Stimulated activated CD8-positive, alpha-beta memory T cell treated with anti-CD3 and anti-CD28 coated beads, Interleukin-4, amount 100 ng/mL, for 4 hours (primary cell): ENCODE measurements around the gene CRNKL1.

ENCODE experiments used
- DNase-seq, 2 donors: peaks; one replicate each; pipeline ENCODE4 v3.0.0-alpha.2; 2020; ENCODE audit warnings: low read depth in 2 of 2, low spot score in 1 of 2

CRNKL1 gene

DNA sequence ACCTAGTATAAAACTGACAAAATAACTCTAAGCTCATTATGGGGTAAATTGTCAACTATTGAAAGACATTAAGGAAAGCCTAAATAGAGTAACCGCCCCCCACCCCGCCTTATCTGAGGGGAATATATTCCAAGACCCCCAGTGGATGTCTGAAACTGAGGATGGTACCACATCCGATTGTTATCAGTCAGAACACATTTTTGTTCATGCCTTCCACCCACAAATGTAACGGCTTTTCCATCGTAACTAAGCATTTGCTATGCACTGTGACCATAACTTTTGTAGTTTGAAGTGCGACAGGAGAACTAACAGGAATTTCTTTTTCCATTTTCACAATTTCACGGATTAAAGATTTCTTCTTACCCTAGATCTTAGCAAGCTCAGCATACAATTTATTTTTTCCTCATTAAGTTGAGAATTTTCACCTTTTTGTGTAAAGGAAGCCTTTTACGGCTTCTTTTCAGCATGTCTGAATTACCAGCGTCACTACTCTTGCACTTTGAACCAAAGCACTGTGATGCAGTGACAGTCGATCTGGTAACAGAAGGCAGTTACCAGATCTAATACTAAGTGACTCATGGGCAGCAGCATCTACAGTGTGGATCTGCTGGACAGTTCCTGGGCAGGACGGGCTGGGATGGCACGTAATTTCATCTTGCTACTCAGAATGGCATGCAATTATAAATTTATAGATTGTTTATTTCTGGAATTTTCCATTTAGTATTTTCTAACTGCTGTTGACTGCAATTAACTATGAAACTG is 11.9 kb upstream of the CRNKL1 start:
- DNase-seq = no peak

DNA sequence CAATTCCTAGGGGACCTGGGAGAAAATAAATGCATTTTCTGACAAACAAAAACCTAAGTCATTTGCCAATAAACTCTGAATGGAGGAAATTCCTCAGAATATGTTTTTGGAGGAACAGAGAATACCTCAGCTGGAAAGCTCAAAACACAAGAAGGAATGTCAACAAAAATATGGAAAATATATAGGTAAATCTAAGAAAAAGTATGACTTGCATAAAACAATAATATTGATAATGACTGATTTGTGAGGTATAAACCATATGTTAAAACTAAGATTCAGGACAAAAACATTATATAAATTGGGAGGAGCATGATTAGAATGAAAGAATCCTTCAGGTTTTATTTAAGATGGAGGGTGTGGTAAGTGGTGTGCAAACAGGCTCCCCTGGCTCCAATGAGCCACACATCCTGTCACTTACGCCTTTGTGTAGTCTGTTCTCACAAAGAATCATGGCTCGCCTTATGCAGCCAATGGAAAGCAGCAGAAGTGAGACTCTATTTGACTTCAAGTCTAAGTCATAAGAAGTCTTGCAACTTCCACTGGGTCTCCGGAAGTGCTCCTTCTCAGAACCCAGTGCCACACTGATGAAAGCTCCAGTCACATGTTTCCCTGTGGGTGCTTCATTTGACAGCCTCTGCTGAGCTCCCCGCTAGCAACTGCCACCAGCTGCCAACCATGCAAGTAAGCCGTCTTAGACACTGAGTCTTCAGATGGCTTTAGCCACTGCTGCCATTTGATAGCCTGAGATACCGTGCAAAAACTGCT is 8.2 kb upstream of the CRNKL1 start:
- no peak for DNase-seq

DNA sequence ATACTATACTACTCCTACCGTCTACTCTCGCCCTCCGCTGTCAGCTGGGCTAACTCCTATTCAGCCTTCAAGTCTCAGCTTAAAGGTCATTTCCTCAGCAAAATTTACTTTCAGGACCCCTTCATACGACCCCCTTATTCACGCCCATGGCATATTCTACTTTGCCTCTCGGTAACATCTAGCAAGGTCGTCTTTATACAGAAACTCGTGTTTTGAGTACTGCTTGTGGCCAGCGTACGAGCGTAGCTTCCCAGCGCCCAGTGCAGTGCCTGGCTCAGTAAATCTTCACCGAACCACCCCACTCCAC is 546 bp downstream of the CRNKL1 start:
- DNase-seq = no peak

DNA sequence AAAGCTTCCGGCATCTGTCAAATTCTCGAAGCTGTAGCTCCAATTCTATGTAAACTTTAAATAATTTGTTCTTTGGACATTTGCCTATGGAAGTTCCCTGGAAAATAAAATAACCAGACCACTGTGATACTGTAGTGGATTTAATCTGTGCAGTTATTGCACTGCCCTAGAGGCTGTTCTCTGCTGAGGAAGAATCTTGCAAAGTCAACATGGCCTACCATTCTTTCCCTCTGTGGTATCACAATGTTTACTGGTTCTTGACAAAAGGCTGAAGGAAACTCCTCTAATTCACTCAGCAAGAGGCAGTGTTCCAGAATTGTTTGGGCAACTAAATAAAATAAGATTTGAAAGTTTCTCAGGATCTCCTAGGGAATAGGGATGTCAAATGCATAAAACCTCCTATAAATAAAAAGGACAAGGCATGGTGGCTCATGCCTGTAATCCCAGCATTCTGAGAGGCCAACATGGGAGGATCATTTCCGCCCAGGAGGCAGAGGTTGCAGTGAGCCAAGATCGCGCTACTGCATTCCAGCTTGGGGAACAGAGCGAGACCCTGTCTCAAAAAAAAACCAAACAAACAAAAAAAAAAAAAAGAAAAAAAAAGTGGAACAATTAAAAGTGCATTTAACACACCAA is 12.4 kb downstream of the CRNKL1 start:
- no peak for DNase-seq

DNA sequence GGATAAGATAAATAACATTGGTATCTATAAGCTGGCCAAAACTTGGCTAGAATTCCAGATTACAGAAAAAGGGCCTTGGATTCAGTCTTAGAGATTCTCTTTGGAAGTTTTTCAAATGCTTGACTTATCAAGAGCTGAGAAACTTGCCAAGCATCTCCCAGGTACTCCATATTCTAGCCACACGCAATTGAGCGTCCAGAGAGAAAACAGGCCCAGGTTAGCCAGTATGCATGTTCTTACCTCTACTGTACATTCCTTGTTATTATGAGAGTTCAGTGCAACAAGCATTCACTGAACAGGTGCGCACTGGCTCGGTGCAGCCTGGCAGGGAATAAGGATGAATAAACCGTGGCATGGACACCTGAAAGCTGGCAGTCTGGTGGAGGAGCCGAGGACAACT is 13.7 kb downstream of the CRNKL1 start:
- no peak for DNase-seq

DNA sequence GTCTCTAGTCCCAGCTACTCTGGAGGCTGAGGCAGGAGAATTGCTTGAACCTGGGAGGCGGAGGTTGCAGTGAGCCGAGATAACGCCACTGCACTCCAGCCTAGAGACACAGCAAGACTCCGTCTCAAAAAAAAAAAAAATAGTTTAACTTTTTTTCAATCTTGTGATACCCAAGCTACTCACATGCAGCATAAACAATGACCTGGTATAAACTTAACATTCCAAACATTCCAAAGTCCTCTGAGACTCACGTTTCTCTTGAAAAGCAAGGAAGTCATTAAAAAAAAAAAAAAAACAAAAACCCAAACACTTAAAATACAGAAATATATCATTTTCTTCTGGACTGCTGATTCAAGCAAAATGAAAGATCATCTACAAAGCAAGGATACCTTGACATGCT is 14.3 kb downstream of the CRNKL1 start:
- DNase-seq = no peak

DNA sequence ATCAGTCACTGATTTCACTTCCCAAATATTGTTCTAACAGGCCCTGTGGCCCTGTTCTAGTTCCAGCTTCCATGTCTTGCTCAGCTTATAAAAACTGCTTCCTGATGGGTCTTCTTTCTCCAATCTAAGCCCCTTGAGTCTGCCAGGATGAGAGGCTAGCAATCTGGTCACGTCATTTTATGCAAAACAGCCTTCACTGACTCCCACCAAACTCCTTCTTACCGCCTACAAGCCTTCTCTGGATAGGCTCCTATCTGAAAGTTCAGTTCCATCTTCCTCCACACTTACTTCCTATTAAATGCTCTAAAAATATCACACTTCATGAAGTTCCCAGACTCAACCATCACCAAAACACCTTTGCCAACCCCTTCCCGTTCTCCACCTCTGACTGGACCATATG is 15.5 kb downstream of the CRNKL1 start:
- DNase-seq = no peak

DNA sequence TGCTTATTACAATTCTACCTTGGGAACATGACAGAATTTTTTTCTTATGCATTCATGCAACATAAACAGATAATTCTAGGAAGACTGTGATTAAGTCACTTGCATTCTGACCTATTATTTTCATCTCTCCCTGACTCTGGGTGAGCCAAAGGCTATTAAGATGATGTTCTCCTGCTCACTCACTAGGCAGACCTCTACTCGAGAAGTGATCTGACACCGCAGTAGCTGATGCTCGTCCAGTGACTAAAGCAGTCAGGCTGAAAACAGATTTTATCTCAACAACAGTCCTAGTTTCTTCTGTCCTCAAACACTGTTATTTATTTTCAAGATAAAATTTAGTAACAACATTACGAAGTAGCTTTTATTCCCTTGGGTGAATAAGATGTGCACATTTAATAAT is 17.8 kb downstream of the CRNKL1 start:
- DNase-seq = no peak

DNA sequence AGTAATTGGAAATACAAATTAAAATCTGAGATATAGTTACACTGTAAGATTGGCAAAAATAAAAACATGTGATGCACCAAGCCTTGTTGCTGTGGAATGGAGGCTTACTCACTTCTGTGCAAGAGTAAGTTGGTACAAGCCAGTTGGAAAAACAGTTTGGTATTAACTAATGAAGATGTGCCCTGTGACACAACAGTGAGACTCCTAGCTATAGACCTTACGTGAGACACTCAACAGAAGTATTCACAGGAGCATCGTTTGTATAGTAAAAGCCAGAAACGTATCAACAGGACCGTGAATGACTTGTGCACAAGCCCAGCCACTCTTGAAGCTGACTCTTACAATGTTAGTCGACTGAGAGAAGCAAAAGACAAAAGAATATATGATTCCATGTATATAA is 20.5 kb downstream of the CRNKL1 start:
- DNase-seq = no peak

DNA sequence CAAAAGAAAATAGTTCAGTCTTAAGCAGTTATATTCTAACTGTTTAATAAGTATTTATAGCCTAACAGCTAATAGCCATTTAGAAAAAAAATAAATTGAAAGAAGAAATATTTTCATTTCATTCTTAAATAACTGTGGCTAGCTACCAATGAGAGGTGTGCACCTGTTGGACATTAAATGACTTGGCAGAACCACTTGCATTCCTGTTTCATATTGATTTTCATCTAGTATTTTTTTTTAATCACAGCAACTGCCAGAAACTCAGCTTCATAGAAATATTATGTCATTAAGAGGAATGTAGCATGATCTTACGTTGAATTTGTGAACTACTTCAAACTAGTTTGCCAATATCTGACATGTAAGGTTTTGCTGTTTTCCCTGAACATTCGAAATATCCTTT is 25.0 kb downstream of the CRNKL1 start:
- no peak for DNase-seq

DNA sequence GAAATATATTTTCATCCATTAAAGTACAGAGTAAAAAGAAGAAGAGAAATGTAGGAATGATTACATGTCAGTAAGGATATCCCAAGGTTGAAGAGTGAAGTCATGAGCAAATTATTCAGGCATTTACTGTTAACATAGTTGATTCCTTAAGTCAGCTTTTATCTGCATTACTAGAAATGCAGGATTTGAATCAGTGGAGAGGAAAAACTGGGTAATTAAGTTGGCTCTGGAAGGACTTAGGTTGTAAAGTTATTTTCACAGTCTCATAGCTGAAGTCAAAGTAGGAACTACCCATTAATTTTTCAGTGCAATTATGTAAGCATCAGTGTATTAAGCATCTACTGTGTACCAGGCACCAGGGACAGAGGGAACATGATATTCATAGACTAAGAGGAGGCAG is 27.3 kb downstream of the CRNKL1 start:
- DNase-seq = no peak

DNA sequence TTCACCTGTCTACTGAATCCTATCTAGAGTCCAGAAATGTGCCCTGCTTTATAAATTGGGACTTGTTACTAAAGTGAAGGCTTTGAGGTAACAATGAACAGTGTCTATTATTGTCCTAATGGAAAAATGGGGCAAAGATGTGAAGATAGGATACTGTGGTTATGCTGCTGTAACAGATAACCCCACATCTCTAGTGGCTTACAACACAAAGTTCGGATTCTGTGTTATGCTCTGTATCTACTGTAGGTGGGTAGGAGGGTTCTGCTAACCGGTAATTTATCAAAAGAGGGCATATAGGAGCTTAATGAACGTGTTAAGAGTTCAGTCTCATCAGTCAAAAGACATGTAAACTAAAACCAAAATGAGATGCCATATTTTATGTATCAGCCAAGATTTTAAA is 28.9 kb downstream of the CRNKL1 start:
- DNase-seq = no peak

DNA sequence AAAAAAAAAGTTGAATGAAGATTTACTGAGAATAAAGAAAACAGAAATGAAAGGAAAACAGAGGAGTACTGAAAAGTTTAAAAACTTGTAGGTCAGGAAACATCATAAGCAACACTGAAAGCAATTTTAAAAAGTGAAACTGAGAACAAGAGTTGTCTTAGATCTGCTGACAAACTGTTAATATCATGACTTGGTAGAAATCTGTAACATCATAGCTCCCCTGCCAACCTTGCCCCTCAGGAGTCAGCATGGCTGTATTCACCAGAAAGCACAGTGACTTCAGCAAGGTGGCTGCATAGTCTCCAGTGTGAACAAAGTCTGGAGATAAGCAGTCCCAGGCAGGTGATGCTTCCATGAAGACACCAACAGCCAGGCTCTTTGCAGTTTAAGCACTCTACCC is 29.8 kb downstream of the CRNKL1 start:
- DNase-seq = no peak

DNA sequence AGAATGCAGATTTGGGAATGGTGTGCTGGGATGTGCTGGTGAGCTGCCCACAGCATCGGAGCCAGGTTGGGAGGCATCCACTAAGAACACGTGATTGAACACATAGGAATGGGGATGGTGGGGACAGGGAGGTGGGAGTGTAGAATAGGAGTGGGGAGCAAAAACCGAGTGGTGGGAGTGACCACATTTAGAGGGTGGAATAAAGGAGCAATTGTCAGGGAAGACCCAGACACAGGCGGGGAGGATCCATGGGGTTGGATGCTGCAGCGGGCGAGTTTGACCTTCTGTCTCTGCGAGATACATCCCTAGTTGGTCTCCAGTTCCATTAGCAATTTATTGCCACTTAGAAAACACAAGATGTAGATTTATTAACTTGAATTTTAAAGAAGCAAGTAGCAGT is 30.4 kb downstream of the CRNKL1 start:
- DNase-seq = no peak

DNA sequence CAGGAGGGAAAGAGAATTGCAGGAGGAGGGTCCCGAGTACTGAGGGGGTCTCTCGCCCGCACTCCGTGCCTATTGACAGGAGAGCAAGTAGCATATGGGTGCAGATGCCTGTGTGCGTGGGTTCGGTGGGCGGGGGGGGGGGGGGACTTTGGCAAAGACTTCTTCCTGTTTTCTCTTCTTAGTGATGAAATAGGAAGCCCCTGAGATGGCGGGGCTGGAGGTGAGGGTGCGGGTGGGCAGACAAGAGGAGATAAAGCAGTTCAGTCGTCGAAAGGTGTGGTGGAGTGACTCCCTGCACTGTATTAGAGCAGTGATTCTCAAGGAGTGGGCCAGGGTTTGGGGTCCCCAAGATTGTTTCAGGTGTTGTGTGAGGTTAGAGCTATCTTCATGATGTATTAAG is 31.4 kb downstream of the CRNKL1 start:
- DNase-seq = no peak

DNA sequence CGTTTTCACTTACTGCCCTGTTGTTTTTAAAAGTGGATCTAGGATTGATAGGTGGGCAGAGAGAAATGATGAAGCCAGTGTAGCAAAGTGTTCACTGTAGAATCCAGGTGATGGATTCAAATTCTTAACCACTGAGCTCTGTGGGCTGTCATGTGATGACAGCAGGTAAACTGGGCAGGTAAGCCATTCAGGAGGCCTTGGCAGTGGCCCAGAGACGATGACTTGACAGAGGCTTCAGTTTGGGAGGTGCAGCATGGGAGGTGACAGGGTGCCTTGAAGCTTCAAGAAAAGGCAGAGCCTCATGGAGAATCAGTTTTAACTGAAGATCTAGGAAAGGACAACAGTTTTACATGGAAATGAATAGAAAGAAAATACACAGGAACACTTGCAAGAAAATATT is 33.1 kb downstream of the CRNKL1 start:
- no peak for DNase-seq

DNA sequence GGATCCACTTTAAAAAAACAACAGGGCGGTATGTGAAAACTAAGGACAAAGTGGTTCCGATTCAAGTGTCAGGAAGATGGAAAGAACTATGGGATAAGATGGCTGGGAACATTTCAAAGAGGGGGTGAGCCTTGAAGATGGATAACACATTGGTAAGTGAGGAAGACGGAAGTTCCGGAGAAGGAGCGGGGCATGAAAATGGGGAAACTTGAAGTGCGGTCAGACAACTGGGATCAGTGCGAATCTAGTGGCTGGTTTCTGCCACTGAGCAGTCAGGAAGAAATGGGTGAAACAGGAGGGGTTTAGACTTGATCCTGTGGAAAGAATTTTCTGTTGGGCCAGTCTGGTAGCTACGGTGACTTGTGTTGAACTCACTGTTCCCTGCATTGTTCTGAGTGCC is 33.9 kb downstream of the CRNKL1 start:
- DNase-seq = no peak

DNA sequence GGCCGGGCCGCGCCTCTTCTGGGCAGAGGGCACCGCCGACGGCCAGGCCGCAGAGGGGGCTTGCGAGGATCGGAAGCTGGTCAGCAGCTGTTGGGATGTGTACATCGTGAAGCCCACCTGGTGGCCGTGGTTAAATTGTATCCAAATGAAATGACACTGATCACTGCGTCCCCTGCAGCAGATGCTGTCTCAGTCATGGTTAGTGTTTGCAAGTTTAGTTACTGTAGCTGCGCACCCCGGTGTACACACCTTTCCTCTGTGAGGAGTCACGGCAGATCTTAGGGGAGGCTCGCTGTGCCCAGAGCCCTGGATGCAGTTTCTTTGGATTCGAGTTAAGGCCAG is 34.5 kb downstream of the CRNKL1 start:
- no peak for DNase-seq

DNA sequence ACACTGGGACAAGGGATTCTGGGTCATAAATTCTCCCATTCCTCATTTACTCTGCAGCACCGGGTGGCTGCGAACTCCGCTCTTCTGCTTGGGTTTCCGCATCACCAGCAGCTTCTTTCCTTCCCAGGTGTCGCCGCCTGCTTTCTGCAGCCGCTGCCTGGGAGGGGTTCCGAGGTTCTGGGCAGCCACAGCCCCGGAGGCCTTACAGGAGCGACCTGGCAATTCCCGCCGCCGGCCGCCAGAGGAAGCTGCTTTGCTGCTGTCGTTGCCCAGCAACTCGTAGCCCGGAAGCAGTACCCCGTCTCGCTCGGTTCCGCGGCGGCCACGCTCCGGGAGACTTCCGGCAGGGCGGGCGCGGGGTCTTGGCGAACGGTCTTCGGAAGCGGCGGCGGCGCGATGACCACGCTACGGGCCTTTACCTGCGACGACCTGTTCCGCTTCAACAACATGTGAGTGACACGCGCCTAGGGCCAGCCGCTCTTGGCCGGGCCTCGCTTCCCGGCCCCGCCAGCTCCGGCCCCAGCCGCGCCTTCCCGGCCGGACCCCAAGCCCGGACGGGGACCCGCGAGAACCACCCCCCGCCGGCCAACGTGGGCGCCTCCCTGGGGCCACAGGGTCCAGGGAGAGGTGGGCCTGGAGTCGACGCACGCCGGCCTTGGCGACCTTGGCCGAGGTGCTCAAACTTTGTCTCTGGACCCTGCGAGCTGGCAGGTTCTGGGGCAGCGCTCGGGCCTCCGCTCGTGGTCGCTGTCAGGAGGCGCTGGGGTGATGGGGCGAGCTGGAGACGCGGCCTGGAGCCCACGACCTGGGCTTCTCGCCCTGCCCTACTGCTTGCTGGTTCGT is 35.0 kb downstream of the CRNKL1 start, which contains the start of gene NAA20:
Gene NAA20 (plus strand): TSS at position 362 of the 843 bp plus-strand sequence. CDS start 35 bp downstream, at position 397.
- DNase-seq = peak; percentile 76 to 81

DNA sequence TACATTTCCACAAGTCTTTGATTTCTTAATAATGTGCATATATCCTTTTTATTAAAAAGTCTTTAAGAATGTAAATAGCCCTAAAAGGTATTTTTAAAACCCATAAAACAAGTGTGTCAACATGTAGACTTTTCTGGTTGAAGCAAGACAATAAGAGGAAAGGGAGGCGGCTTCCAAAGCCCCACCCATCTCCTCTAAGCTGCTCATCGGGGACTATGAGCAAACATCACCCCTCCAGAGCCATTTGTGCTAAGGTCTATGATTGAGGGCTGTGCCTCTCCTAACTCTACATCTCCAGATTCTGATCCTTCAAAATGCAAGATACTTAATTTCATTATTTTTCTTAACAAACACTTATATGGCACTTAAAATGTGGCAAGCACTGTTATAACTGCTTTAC is 37.6 kb downstream of the CRNKL1 start:
- DNase-seq = no peak

DNA sequence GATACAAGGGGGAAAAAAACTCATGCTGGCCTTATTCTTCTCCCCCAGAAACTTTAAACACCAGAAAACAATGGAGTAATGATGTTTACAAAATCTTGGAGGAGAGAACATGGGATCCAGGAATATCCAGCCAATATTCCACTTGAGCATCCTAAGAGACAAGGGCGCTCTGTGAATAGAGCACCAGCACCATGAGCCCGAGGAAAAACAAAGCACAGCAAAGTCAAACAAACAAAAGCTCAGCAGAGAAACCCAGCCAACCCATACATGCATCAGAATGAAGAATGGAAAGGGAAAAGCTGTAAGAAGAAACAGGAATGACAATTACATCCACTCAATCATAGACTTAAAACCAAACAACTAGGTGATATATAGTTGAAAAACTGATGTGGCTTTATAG is 39.7 kb downstream of the CRNKL1 start:
- no peak for DNase-seq
